Right lobe of liver (tissue), 6 donors: Measurements from ENCODE around the gene DMAC2L. TPM values are rescaled to one million over a fixed set of nuclear protein-coding genes. Genes with fewer than 3 reads are reported as not detected.
A peak's percentile ranks its signal among the peaks of the same experiment; 100 is the strongest.
"Not testable (repeated sequence)": the region's sequence is repeated elsewhere in the genome, so short reads cannot be mapped to it uniquely, and the experiment has no call there.

ENCODE experiments used
- ATAC-seq, 4 donors: fragments of 200-7000 bp; cut with Tn5 transposase; one replicate each; pipeline ENCODE4 v1.9.1; 2020; ENCODE audit warnings: mild to moderate bottlenecking in 4 of 4, moderate library complexity in 4 of 4
- DNase-seq, 3 donors: peaks; one replicate each; pipeline ENCODE4 v3.0.0-alpha.2; 2020
- H3K27ac ChIP-seq, 3 donors: fragments of 200-600 bp; one replicate each; pipeline ENCODE4 v1.8.0; 2022
- H3K27me3 ChIP-seq, 2 donors: fragments of 200-600 bp; one replicate each; pipeline ENCODE4 v1.8.0; 2022
- H3K36me3 ChIP-seq, 4 donors: fragments of 200-600 bp; sonication (generic) in 1 of 4; one replicate each; pipeline versions ENCODE4 v1.5.1 to v1.8.0; 2017 to 2022; ENCODE audit warnings: control low read depth in 1 of 4
- H3K4me1 ChIP-seq, 4 donors: fragments of 200-600 bp; sonication (generic) in 1 of 4; one replicate each; pipeline versions ENCODE4 v1.5.1 to v1.8.0; 2017 to 2022; ENCODE audit warnings: control low read depth in 1 of 4
- H3K4me3 ChIP-seq, 3 donors: fragments of 200-600 bp; one replicate each; pipeline ENCODE4 v1.8.0; 2022
- H3K9me3 ChIP-seq, 4 donors: fragments of 200-600 bp; sonication (generic) in 1 of 4; one replicate each; pipeline versions ENCODE4 v1.5.1 to v1.8.0; 2017 to 2022; ENCODE audit warnings: control low read depth in 1 of 4
- CTCF ChIP-seq, 4 donors: fragments of 200-600 bp in 3 of 4; fragments of 450-650 bp in 1 of 4; IDR thresholded peaks; one replicate each; pipeline versions ENCODE4 v1.5.1 to v1.8.0; 2016 to 2022; ENCODE audit warnings: antibody characterized with exemption in 4 of 4, mild to moderate bottlenecking in 2 of 4
- POLR2A ChIP-seq: fragments of 450-650 bp; IDR thresholded peaks from one replicate; pipeline ENCODE4 v1.6.1; 2017; ENCODE audit warnings: antibody characterized with exemption, mild to moderate bottlenecking
- WGBS: methylation state at CpG from one replicate; pipeline ENCODE4 v1.1.6; 2018; ENCODE audit warnings: low coverage, low lambda C conversion rate; ENCODE audit not compliant: insufficient coverage; ENCODE audit errors: missing lambda C conversion rate; 5-methylcytosine and 5-hydroxymethylcytosine counted together
- intact Hi-C, 2 donors: fragments of 100-400 bp; cut with DNase I; formaldehyde crosslinking; loops; one replicate each; pipeline versions ENCODE4 v1.11.2 to v1.14.1; 2022
- total RNA-seq, 6 experiments: library from RNA; depleted of rRNA in 2 of 6; stranded (reverse); fragments of >200 nt in 2 of 6; fragmentation: NEBNext Ultra II Directional in 3 of 6; extraction: Animal tissue kit (Norgen Biotek cat#: 25700) in 3 of 6; gene quantifications; one replicate each; pipeline versions ENCODE4 v1.1.0 to v1.2.4, GENCODE V29; 2016 to 2023
- donor health status: DM: no; HTN: yes; CAD: no.
- donor health status: DM: no; HTN: no; CAD: no.
- donor health status: DM: no; HTN: no; CAD: no.
- donor health status: DM: no; HTN: yes; CAD: no.
- donor health status: DM: no; HTN: yes; CAD: no.

DMAC2L gene
- total RNA-seq, 6 experiments from 2014 or later: 4.1 to 10.9 (median 7.1) TPM

- no peak for DNase-seq
- no peak for ATAC-seq
- no peaks in the 10 kb centered on the region for H3K36me3 ChIP-seq
- H3K27me3 ChIP-seq: no peaks in the 10 kb centered on the region
- no peak overlapping the region for H3K4me3 ChIP-seq
- no peaks in the 10 kb centered on the region for H3K9me3 ChIP-seq
- 92% methylated on average over 2 of the region's 4 CpGs for WGBS
- TF ChIP-seq CTCF (IDR thresholded peaks at IDR 0.05) (no peak), POLR2A (no peak)
- H3K4me1 ChIP-seq: peaks cover 0 to 17% (median 3%) of the 10 kb centered on the region in 4 donors
- intact Hi-C loops: no loop called here
- no peak overlapping the region for H3K27ac ChIP-seq
Measured at GRCh38 chr14:50310445-50310844, 1.7 kb upstream of the DMAC2L start.

GRCh38 chr14:50311337-50311971 is 670 bp upstream of the DMAC2L start:
- TF ChIP-seq POLR2A: no peak
- peak; percentile 46 to 69 (median 47) for TF ChIP-seq CTCF (IDR thresholded peaks at IDR 0.05)
- Histone ChIP-seq H3K4me3 (peak overlapping the region; percentile 65 to 85 (median 67)), H3K27me3 (no peaks in the 10 kb centered on the region), H3K9me3 (no peaks in the 10 kb centered on the region), H3K27ac (peak overlapping the region; percentile 81 to 84 (median 82)), H3K36me3 (no peaks in the 10 kb centered on the region), H3K4me1 (peaks cover 0 to 17% (median 3%) of the 10 kb centered on the region in 4 donors)
- WGBS: 1% methylated on average over 13 of the region's 18 CpGs
- DNase-seq: no peak
- intact Hi-C loops: no loop called here
- ATAC-seq: peak in 2 of 4 donors; percentile 22 to 30

- intact Hi-C loops: no loop called here
- H3K4me3 ChIP-seq: peak overlapping the region; percentile 65 to 85 (median 67)
- no peaks in the 10 kb centered on the region for H3K9me3 ChIP-seq
- peak overlapping the region; percentile 81 to 84 (median 82) for H3K27ac ChIP-seq
- peak in 1 of 4 donors; percentile 4 for ATAC-seq
- no peak for DNase-seq
- no peaks in the 10 kb centered on the region for H3K27me3 ChIP-seq
- H3K36me3 ChIP-seq: no peaks in the 10 kb centered on the region
- no peak for TF ChIP-seq CTCF (IDR thresholded peaks at IDR 0.05)
- TF ChIP-seq POLR2A: no peak
- WGBS: 1% methylated on average over 10 of the region's 18 CpGs
- H3K4me1 ChIP-seq: peaks cover 0 to 17% (median 3%) of the 10 kb centered on the region in 4 donors
Measured at GRCh38 chr14:50312734-50313054, 570 bp downstream of the DMAC2L start.

- DNase-seq, intact Hi-C loops, H3K9me3 ChIP-seq, ATAC-seq, H3K27ac ChIP-seq, H3K27me3 ChIP-seq, H3K4me3 ChIP-seq, H3K36me3 ChIP-seq: not testable (repeated sequence)
- peaks cover 0 to 17% (median 3%) of the 10 kb centered on the region in 4 donors for H3K4me1 ChIP-seq
- 95% methylated on average over 3 of the region's 3 CpGs for WGBS
Measured at GRCh38 chr14:50314098-50314497, 2.0 kb downstream of the DMAC2L start.

GRCh38 chr14:50318031-50318626 is 6.0 kb downstream of the DMAC2L start:
- H3K36me3 ChIP-seq: no peaks in the 10 kb centered on the region
- peak; percentile 52 to 63 (median 60) for TF ChIP-seq CTCF (IDR thresholded peaks at IDR 0.05)
- TF ChIP-seq POLR2A: no peak
- no peak overlapping the region for H3K27ac ChIP-seq
- no peak overlapping the region for H3K4me3 ChIP-seq
- DNase-seq (no peak), ATAC-seq (peak; percentile 37 to 54 (median 48))
- no peaks in the 10 kb centered on the region for H3K27me3 ChIP-seq
- WGBS: 42% methylated on average over 4 of the region's 4 CpGs
- no peaks in the 10 kb centered on the region for H3K9me3 ChIP-seq
- intact Hi-C loops: loop anchor here in 1 of 2 donors (5.0 kb wide), 1 partner anchor 214 kb away; the partner anchor contains the start of gene MAP4K5
- H3K4me1 ChIP-seq: peaks cover 0 to 6% (median under 1%) of the 10 kb centered on the region in 4 donors
